GM19035 (cell line): ENCODE results near the gene TMEM187.
"Not testable (repeated sequence)": the region's sequence is repeated elsewhere in the genome, so short reads cannot be mapped to it uniquely, and the experiment has no call there.

Experiments used
- ATAC-seq: cut with Tn5 transposase; IDR thresholded peaks from one replicate; pipeline ENCODE4 v1.9.1; 2021; ENCODE audit not compliant: unreplicated experiment

Gene TMEM187

GRCh38 chrX:153994398-153994797 lies 21.8 kb downstream of the TMEM187 start:
- not testable (repeated sequence) for ATAC-seq

- no peak for ATAC-seq
These were observed 22.9 kb downstream of the TMEM187 start for GRCh38 chrX:153995504-153995903.

- no peak for ATAC-seq
These were observed 26.9 kb downstream of the TMEM187 start for GRCh38 chrX:153999359-154000037.

GRCh38 chrX:154000051-154000450 lies 27.5 kb downstream of the TMEM187 start:
- no peak for ATAC-seq

- no peak for ATAC-seq
These were observed 29.7 kb downstream of the TMEM187 start for GRCh38 chrX:154002215-154002719.

- no peak for ATAC-seq
These were observed 31.8 kb downstream of the TMEM187 start for GRCh38 chrX:154004315-154004714.

- no peak for ATAC-seq
These were observed 34.4 kb downstream of the TMEM187 start for GRCh38 chrX:154006947-154007346.

GRCh38 chrX:154008521-154008920 lies 36.0 kb downstream of the TMEM187 start:
- ATAC-seq, result no peak

GRCh38 chrX:154010330-154011087 lies 38.0 kb downstream of the TMEM187 start:
- no peak for ATAC-seq

- ATAC-seq, result no peak
These were observed 39.1 kb downstream of the TMEM187 start for GRCh38 chrX:154011376-154012335.

GRCh38 chrX:154012336-154012991 lies 39.9 kb downstream of the TMEM187 start:
- no peak for ATAC-seq

- no peak for ATAC-seq
These were observed 40.5 kb downstream of the TMEM187 start for GRCh38 chrX:154013001-154013421.

GRCh38 chrX:154013614-154014360 lies 41.2 kb downstream of the TMEM187 start:
- ATAC-seq, result no peak

GRCh38 chrX:154014429-154015380 lies 42.2 kb downstream of the TMEM187 start:
- no peak for ATAC-seq

GRCh38 chrX:154015581-154016264 lies 43.2 kb downstream of the TMEM187 start:
- no peak for ATAC-seq

GRCh38 chrX:154016366-154017076 lies 44.0 kb downstream of the TMEM187 start:
- no peak for ATAC-seq

GRCh38 chrX:154017766-154018517 lies 45.4 kb downstream of the TMEM187 start:
- ATAC-seq, result no peak
